Epithelial cell of proximal tubule (primary cell): ENCODE measurements around the gene MYO19. TPM values are rescaled to one million over a fixed set of nuclear protein-coding genes. Genes with fewer than 3 reads are reported as not detected.

Experiments used
- DNase-seq: peaks from one replicate; pipeline ENCODE4 v3.0.0-alpha.2; 2011; ENCODE audit warnings: low read depth
- H3K4me3 ChIP-seq: 2 replicates; pipeline ENCODE4 v1.5.1; 2011; ENCODE audit warnings: low read depth, mild to moderate bottlenecking, low read length
- CTCF ChIP-seq: conservative IDR thresholded peaks from 2 replicates; pipeline ENCODE4 v1.5.1; 2012; ENCODE audit warnings: low read depth, mild to moderate bottlenecking, low read length
- total RNA-seq: library from RNA; depleted of rRNA; stranded (reverse); fragments of >200 nt; gene quantifications from 2 replicates; pipeline ENCODE4 v1.2.3, GENCODE V29; 2015

MYO19 gene
- total RNA-seq, 1 donor from 2014 or later, result 93.3 TPM

GRCh38 chr17:36506249-36506826, 28.3 kb downstream of the MYO19 start:
- no peak for TF ChIP-seq CTCF
- DNase-seq, result no peak
- H3K4me3 ChIP-seq, result no peak overlapping the region

- H3K4me3 ChIP-seq, result no peak overlapping the region
- no peak for TF ChIP-seq CTCF
- no peak for DNase-seq
Measured at GRCh38 chr17:36505171-36505570, 29.5 kb downstream of the MYO19 start.

GRCh38 chr17:36504156-36504545, 30.5 kb downstream of the MYO19 start:
- DNase-seq, result no peak
- no peak overlapping the region for H3K4me3 ChIP-seq
- no peak for TF ChIP-seq CTCF

- no peak for DNase-seq
- no peak for TF ChIP-seq CTCF
- H3K4me3 ChIP-seq, result no peak overlapping the region
Measured at GRCh38 chr17:36503456-36504155, 31.1 kb downstream of the MYO19 start.

GRCh38 chr17:36501963-36502362, 32.7 kb downstream of the MYO19 start:
- TF ChIP-seq CTCF, result no peak
- DNase-seq, result no peak
- H3K4me3 ChIP-seq, result no peak overlapping the region

- H3K4me3 ChIP-seq, result no peak overlapping the region
- no peak for DNase-seq
- TF ChIP-seq CTCF, result no peak
Measured at GRCh38 chr17:36501351-36501750, 33.3 kb downstream of the MYO19 start.

GRCh38 chr17:36500745-36501225, 33.9 kb downstream of the MYO19 start:
- TF ChIP-seq CTCF, result no peak
- no peak overlapping the region for H3K4me3 ChIP-seq
- DNase-seq, result no peak
